GDM1 (cell line): ENCODE data around the gene ZNF892.
"Not testable (repeated sequence)": the region's sequence is repeated elsewhere in the genome, so short reads cannot be mapped to it uniquely, and the experiment has no call there.

ENCODE experiments used
- DNase-seq: peaks from one replicate; lab custom pipeline; 2025; lab: John Stamatoyannopoulos, UW

The ZNF892 gene

DNA sequence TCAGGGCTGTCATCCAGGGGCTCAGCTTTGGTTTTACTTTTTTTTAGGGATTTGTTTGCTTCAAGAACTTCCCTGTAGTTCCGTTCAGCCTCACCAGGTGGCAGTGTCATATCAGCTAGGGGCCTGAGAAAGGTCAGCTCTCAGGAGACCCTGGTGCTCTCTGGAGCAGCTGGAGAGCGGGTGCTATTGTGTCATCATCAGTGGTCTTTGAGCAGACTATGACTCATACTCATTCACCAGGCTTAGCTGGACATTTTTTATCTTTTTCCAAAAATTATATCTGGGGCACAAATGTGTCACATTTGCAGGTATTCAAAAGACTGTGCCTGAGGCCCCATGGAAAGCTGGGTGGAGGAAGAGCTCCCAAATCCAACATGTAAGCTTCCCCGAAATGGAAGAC is 24.4 kb downstream of the ZNF892 start:
- peak; percentile 36 for DNase-seq

DNA sequence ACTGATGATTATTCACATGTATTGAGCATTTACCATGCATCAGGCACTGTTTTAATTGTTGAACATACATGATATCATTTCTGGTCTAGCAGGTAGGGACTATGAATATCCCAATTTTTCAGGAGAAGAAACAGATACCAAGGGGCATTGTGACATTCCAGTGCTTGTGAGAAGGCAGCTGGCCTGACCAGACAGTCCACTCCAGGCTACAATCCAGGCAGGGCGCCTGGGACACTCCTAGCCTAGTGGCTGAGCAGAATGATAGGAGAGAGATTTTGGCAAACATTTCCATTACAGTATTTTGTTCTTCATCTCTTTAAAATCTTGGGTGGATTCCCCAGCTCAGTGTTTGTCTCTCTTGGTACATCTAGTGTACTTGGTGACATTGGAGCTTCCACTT is 24.9 kb downstream of the ZNF892 start:
- DNase-seq, result no peak

DNA sequence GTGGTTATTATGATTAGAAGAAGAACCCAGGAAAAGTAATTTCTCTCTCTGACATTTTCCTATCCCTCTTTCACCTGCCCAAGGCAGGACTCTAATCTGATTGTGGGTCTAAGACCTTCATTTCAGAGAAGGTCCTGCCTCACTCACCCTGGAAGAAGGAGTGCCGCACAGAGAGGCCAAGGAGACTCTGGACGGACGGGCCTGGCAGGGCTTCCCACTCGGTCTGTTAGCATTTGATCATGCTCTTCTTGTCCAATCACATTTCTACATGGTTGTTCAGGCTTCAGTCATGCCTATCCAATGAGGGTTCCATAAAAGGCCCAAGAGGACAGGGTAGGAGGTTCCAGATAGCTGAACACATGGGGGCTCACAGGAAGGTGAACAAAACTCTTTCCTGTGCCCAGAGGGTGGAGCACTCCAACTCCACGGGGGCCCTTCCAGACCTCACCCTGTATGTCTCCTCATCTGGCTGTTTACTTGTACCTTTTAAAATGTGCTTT is 27.0 kb downstream of the ZNF892 start:
- DNase-seq, result no peak

DNA sequence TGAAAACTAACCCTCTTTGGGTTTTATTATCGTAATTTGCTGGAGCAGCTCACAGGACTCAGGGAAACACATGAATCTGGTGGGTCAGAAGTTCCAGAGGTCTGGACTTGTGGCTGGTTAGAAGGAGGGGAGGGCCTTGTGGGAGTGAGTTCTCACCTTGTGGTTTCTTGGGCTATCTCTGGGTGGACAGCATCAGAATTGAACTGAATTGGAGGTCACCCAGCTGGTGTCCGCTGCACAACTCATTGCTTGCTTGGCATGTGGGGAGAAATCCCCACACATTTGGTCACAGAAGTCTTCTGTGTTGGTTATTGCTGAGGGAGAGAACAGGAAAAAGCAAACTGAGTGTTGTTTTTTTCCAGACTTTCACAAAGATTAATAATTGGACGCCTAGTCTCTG is 27.5 kb downstream of the ZNF892 start:
- no peak for DNase-seq

DNA sequence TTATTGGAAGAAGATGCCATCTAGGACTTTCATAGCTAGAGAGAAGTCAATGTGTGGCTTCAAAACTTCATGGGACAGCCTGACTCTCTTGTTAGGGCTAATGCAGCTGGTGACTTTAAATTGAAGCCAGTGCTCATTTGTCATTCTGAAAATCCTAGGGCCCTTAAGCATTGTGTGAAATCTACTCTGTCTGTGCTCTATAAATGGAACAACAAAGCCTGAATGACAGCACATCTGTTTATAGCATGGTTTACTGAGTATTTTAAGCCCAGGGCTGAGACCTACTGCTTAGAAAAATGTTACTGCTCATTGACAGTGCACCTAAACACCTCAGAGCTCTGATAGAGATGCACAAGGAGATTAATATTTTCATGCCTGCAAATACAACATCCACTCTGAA is 30.8 kb downstream of the ZNF892 start:
- DNase-seq, result no peak

DNA sequence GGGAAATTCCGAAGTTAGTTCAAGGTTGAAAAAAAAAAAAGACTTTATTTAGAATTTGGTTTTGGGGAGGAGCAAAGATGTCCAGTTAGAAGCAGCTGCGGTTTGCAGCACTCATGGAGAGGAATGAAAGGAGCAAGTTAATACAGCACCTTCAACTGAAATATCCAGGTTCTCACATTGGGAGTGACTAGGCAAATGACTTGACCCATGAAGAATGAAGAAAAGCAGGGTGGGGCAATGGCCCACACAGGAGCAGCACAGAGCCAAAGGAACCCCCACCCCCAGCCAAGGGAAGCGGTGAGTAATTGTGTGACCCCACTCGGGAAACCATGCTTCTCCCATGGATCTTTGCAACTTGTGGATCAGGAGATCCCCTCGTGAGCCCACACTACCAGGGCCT is 32.8 kb downstream of the ZNF892 start:
- no peak for DNase-seq

DNA sequence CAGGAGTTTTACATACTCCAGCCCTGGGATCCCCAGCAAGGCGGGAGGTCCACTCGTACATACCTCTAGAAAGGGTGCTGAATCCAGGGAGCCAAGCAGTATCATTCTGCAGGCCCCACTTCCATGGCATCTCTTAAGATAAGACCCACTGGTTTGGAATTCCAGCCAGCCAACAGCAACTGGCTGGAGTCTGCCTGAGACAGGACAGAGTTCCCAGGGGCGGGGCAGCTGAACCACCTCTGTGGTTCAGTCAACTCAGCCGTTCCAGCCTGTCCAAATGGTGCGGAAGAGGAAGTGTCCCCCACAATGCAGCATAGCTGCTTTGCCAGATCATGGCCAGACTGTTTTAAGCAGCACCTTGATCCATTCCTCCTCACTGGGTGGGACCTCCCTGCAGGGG is 33.2 kb downstream of the ZNF892 start:
- DNase-seq, result no peak

DNA sequence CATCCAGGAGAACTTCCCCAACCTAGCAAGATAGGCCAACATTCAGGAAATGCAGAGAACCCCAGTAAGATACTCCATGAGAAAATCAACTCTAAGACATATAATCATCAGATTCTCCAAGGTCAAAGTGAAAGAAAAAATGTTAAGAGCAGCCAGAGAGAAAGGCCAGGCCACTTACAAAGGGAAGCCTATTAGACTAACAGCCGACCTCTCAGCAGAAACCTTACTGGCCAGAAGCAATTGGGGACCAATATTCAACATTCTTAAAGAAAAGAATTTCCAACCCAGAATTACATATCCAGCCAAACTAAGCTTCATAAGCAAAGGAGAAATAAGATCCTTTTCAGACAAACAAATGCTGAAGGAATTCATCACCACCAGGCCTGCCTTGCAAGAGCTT is 34.8 kb downstream of the ZNF892 start:
- DNase-seq, result not testable (repeated sequence)
